Measurements from ENCODE around the gene MTFR1L. TPM values are rescaled to one million over a fixed set of nuclear protein-coding genes. Genes with fewer than 3 reads are reported as not detected.

The MTFR1L gene
- total RNA-seq, 2 experiments from 2014 or later, result 25.5 to 28.0 TPM

- peaks cover 8% of the 10 kb centered on the region for H3K36me3 ChIP-seq (ENCODE audit: insufficient read depth, low read length)
- Mint-ChIP-seq H3K4me1 (ENCODE audit: low read depth) (peaks cover 73% of the 10 kb centered on the region), H3K27ac (peak overlapping the region; percentile 72), H3K4me3 (peak overlapping the region; percentile 83), H3K27me3 (no peaks in the 10 kb centered on the region), H3K36me3 (ENCODE audit: low read depth) (peaks cover 18% of the 10 kb centered on the region), H3K9me3 (no peaks in the 10 kb centered on the region)
- TF ChIP-seq CTCF (IDR thresholded peaks at IDR 0.05), result no peak
- no peak overlapping the region for H3K27ac ChIP-seq (ENCODE audit: low read depth in 1 of 2, low read length in 2 of 2)
- H3K9me3 ChIP-seq (ENCODE audit: control insufficient read depth in 1 of 2, insufficient read depth in 1 of 2, low read length in 2 of 2), result no peaks in the 10 kb centered on the region
- peaks cover 67% of the 10 kb centered on the region for H3K4me1 ChIP-seq (ENCODE audit: insufficient read depth, low read length)
- H3K27me3 ChIP-seq (ENCODE audit: control insufficient read depth in 1 of 2, insufficient read depth in 2 of 2, low read length in 2 of 2), result no peaks in the 10 kb centered on the region
- ChIA-PET CTCF (interaction anchor here (1.2 to 1.8 kb wide), 3 partner anchors 95 to 297 kb away, joined by 4 to 6 read pairs (median 4); no protein-coding TSS in a partner anchor), POLR2A (interaction anchor here (0.9 to 6.5 kb wide), 4 partner anchors 19 to 229 kb away, joined by 4 to 44 read pairs (median 11); partner anchors contain the start of gene MTFR1L)
- intact Hi-C loops (cut with DNase I, micrococcal nuclease), result no loop called here
- peak overlapping the region; percentile 58 for H3K4me3 ChIP-seq (ENCODE audit: low read length)
- DNase-seq (peak in 1 of 14 experiments; percentile 40), ATAC-seq (ENCODE audit: poor library complexity) (no peak)
Measured at GRCh38 chr1:25800703-25801377, 18.9 kb upstream of the MTFR1L start.

- DNase-seq (peak in 2 of 14 experiments; percentile 23 to 39), ATAC-seq (ENCODE audit: poor library complexity) (no peak)
- POLR2A ChIA-PET, result interaction anchor here (0.7 to 6.5 kb wide), 6 partner anchors 12 to 231 kb away, joined by 3 to 44 read pairs (median 4); partner anchors contain the start of gene MTFR1L
Measured at GRCh38 chr1:25802915-25803314, 16.8 kb upstream of the MTFR1L start.

GRCh38 chr1:25803368-25803767 is 16.4 kb upstream of the MTFR1L start:
- ATAC-seq (ENCODE audit: poor library complexity) (no peak), DNase-seq (no peak)
- Mint-ChIP-seq H3K9me3 (no peaks in the 10 kb centered on the region), H3K27ac (peak overlapping the region; percentile 35), H3K4me3 (peak overlapping the region; percentile 79), H3K4me1 (ENCODE audit: low read depth) (peaks cover 55% of the 10 kb centered on the region), H3K36me3 (ENCODE audit: low read depth) (peaks cover 27% of the 10 kb centered on the region), H3K27me3 (no peaks in the 10 kb centered on the region)
- H3K27ac ChIP-seq (ENCODE audit: low read depth in 1 of 2, low read length in 2 of 2), result no peak overlapping the region
- intact Hi-C loops (cut with DNase I, micrococcal nuclease), result no loop called here
- no peak overlapping the region for H3K4me3 ChIP-seq (ENCODE audit: low read length)
- peaks cover 15% of the 10 kb centered on the region for H3K36me3 ChIP-seq (ENCODE audit: insufficient read depth, low read length)
- ChIA-PET CTCF (interaction anchor here (1.2 to 1.6 kb wide), 2 partner anchors 78 to 195 kb away, joined by 3 to 5 read pairs; no protein-coding TSS in a partner anchor), POLR2A (interaction anchor here (0.7 to 6.5 kb wide), 5 partner anchors 12 to 232 kb away, joined by 3 to 44 read pairs (median 4); partner anchors contain the start of gene MTFR1L)
- H3K4me1 ChIP-seq (ENCODE audit: insufficient read depth, low read length), result peaks cover 42% of the 10 kb centered on the region
- H3K9me3 ChIP-seq (ENCODE audit: control insufficient read depth in 1 of 2, insufficient read depth in 1 of 2, low read length in 2 of 2), result no peaks in the 10 kb centered on the region
- no peaks in the 10 kb centered on the region for H3K27me3 ChIP-seq (ENCODE audit: control insufficient read depth in 1 of 2, insufficient read depth in 2 of 2, low read length in 2 of 2)
- no peak for TF ChIP-seq CTCF (IDR thresholded peaks at IDR 0.05)

More at GRCh38 chr1:25802915-25803314, 16.8 kb upstream of the MTFR1L start:
- Histone ChIP-seq H3K9me3 (ENCODE audit: control insufficient read depth in 1 of 2, insufficient read depth in 1 of 2, low read length in 2 of 2) (no peaks in the 10 kb centered on the region), H3K27ac (ENCODE audit: low read depth in 1 of 2, low read length in 2 of 2) (no peak overlapping the region), H3K27me3 (ENCODE audit: control insufficient read depth in 1 of 2, insufficient read depth in 2 of 2, low read length in 2 of 2) (no peaks in the 10 kb centered on the region), H3K4me3 (ENCODE audit: low read length) (no peak overlapping the region), H3K4me1 (ENCODE audit: insufficient read depth, low read length) (peaks cover 46% of the 10 kb centered on the region), H3K36me3 (ENCODE audit: insufficient read depth, low read length) (peaks cover 12% of the 10 kb centered on the region)
- Mint-ChIP-seq H3K4me3 (peak overlapping the region; percentile 79), H3K27me3 (no peaks in the 10 kb centered on the region), H3K4me1 (ENCODE audit: low read depth) (peaks cover 59% of the 10 kb centered on the region), H3K36me3 (ENCODE audit: low read depth) (peaks cover 27% of the 10 kb centered on the region), H3K9me3 (no peaks in the 10 kb centered on the region), H3K27ac (peak overlapping the region; percentile 35)
- intact Hi-C loops (cut with DNase I, micrococcal nuclease), result no loop called here
- no peak for TF ChIP-seq CTCF (IDR thresholded peaks at IDR 0.05)
- CTCF ChIA-PET, result interaction anchor here (1.2 to 1.6 kb wide), 2 partner anchors 78 to 194 kb away, joined by 3 to 5 read pairs; no protein-coding TSS in a partner anchor

Measured in CD4-positive, alpha-beta T cell (primary cell).